Measurements from ENCODE around the gene DAG1.
"Not testable (repeated sequence)": the region's sequence is repeated elsewhere in the genome, so short reads cannot be mapped to it uniquely, and the experiment has no call there.

Gene DAG1

GRCh38 chr3:49470714-49471420, 800 bp downstream of the DAG1 start:
- DNase-seq = no peak

GRCh38 chr3:49471856-49472495, 1.9 kb downstream of the DAG1 start:
- no peak for DNase-seq

- DNase-seq = no peak
Observed at GRCh38 chr3:49476563-49476962, 6.5 kb downstream of the DAG1 start.

- DNase-seq = no peak
Observed at GRCh38 chr3:49482766-49483165, 12.7 kb downstream of the DAG1 start.

- DNase-seq = no peak
Observed at GRCh38 chr3:49484471-49484870, 14.4 kb downstream of the DAG1 start.

- DNase-seq = no peak
Observed at GRCh38 chr3:49489247-49489646, 19.2 kb downstream of the DAG1 start.

GRCh38 chr3:49492969-49493368, 22.9 kb downstream of the DAG1 start:
- DNase-seq = no peak

GRCh38 chr3:49493901-49494300, 23.8 kb downstream of the DAG1 start:
- DNase-seq = no peak

GRCh38 chr3:49495023-49495422, 25.0 kb downstream of the DAG1 start:
- DNase-seq = no peak

- not testable (repeated sequence) for DNase-seq
Observed at GRCh38 chr3:49496845-49497244, 26.8 kb downstream of the DAG1 start.

- no peak for DNase-seq
Observed at GRCh38 chr3:49497606-49498005, 27.5 kb downstream of the DAG1 start.

- DNase-seq = no peak
Observed at GRCh38 chr3:49498239-49498638, 28.2 kb downstream of the DAG1 start.

GRCh38 chr3:49498648-49499047, 28.6 kb downstream of the DAG1 start:
- DNase-seq = no peak

- DNase-seq = no peak
Observed at GRCh38 chr3:49500205-49500731, 30.2 kb downstream of the DAG1 start.

GRCh38 chr3:49500732-49501609, 30.9 kb downstream of the DAG1 start:
- no peak for DNase-seq

- DNase-seq = no peak
Observed at GRCh38 chr3:49501842-49502241, 31.8 kb downstream of the DAG1 start.

GRCh38 chr3:49506906-49507305, 36.8 kb downstream of the DAG1 start:
- no peak for DNase-seq

GRCh38 chr3:49509028-49509561, 39.0 kb downstream of the DAG1 start:
- no peak for DNase-seq

- DNase-seq = no peak
Observed at GRCh38 chr3:49511639-49512038, 41.6 kb downstream of the DAG1 start.

GRCh38 chr3:49512781-49513355, 42.8 kb downstream of the DAG1 start:
- DNase-seq = no peak

- no peak for DNase-seq
Observed at GRCh38 chr3:49513494-49514124, 43.5 kb downstream of the DAG1 start.

- no peak for DNase-seq
Observed at GRCh38 chr3:49518016-49518415, 47.9 kb downstream of the DAG1 start.

Data from stimulated activated CD4-positive, alpha-beta T cell treated with anti-CD3 and anti-CD28 coated beads, Interleukin-4, amount 100 ng/mL, for 1 hour (primary cell).